Stimulated activated CD4-positive, alpha-beta T cell treated with anti-CD3 and anti-CD28 coated beads, Interleukin-2, amount 100 ng/mL, for 4 hours (primary cell): ENCODE measurements around the gene CDO1.
"Not testable (repeated sequence)": the region's sequence is repeated elsewhere in the genome, so short reads cannot be mapped to it uniquely, and the experiment has no call there.

ENCODE experiments used
- DNase-seq: peaks from one replicate; pipeline ENCODE4 v3.0.0-alpha.2; 2020; ENCODE audit warnings: low read depth

The CDO1 gene

DNA sequence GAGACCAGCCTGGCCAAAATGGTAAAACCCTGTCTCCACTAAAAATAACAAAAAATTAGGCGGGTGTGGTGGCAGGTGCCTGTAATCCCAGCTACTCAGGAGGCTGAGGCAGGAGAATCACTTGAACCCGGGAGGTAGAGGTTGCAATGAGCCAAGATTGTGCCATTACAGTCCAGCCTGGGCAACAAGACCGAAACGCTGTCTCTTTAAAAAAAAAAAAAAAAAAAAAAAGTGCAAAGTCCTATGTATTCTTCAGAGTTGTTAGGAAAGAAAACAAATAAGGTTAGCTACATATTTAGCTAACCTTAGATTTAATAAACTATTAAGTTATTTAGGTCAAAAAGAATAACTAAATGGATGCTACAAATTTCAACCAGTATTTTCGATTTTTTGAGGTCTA lies 13.5 kb upstream of the CDO1 start:
- DNase-seq = no peak

DNA sequence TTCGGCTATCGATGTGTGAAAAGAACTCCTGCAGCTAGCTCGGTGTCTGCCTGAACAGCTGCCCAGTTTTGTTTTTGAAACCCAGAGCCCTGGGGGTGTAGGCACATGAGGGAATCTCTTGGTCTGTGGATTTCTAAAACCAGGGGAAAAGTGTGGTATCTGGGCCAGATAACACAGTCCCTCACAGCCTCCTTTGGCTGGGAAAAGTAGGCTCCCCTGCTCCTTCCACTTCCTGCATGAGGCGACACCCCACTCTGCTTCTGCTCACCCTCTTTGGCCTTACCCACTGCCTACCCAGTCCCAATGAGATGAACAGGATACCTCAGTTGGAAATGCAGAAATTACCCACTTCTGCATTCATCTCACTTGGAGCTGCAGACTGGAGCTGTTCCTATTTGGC lies 9.5 kb upstream of the CDO1 start:
- no peak for DNase-seq

GRCh38 chr5:115824983-115825382 lies 8.5 kb upstream of the CDO1 start:
- DNase-seq = not testable (repeated sequence)

GRCh38 chr5:115820846-115821245 lies 4.4 kb upstream of the CDO1 start:
- DNase-seq = no peak

DNA sequence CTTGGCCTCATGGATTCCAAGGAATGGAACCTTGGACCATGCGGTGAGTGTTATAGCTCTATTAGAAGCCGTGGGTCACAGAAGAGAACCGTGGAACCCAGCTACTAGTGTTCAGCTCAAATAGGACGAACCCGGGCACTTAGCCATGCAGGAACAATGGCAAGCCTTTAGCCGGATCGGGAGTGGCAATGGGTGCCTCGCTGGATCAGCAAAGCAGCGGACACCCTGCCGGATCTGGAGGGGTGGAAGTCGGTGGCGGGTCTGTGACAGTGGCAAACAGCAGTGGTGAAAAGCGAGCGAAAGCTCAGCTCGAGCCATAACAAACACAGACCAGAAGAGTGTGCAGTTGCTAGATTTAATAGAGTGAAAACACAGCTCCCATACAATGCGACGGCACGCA lies 2.4 kb upstream of the CDO1 start:
- no peak for DNase-seq

- no peak for DNase-seq
These were observed 927 bp upstream of the CDO1 start for GRCh38 chr5:115817386-115817785.

GRCh38 chr5:115815693-115816225 lies 700 bp downstream of the CDO1 start:
- no peak for DNase-seq

GRCh38 chr5:115815006-115815692 lies 1.3 kb downstream of the CDO1 start:
- DNase-seq = no peak

DNA sequence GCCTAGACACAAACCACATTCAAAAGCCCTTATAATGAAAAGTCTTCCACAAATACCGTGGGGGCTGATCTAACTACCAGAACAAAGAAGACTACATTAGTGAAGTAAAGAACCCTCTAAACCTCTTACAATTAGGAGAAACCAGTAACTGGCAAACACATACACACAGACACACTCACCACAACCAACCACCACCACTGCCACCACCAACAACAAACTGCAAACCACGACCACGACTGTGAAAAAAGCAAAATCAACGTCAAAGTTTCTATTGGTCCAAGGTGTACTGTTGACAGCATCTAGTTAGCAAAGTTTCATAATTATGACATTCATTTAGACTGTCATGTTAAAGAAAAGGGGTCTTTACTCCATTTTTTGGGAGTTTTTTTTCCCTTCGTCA lies 2.7 kb downstream of the CDO1 start:
- no peak for DNase-seq

DNA sequence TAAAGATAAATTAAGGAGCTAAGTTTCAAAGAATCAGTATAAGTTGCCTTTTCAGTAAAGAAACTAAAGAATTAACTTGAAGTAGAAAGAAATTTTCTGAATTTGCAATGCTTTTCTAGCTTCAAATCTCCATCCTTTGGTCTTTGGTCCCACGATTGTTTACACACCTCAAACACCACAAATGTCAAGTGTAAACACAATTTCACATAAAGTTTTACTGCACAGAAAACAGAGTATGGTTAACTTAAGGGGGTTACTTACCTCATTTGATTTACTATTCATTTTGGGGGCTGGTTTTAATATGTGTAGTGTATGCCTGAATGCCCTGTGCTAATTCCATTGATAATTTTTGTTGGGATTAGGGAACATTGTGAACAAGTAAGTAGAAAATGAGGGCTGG lies 4.1 kb downstream of the CDO1 start:
- no peak for DNase-seq

DNA sequence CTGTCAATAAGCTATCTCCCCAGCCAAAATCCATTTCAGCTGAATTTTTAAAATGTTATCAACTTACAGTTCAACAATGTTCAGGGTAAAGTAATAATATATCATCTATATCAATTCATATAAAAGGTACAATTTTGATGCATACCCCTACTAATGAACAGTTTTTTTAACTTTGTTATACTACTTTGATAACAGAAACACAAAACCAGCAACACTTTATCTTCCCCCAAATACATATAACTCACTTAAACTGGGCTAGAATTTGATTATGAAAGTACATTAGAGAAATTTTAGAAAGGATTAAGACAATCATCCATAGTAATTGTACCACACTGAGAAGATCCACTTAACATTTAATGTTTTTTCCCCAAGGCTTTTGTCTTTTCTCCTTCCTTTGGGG lies 5.1 kb downstream of the CDO1 start:
- DNase-seq = no peak

DNA sequence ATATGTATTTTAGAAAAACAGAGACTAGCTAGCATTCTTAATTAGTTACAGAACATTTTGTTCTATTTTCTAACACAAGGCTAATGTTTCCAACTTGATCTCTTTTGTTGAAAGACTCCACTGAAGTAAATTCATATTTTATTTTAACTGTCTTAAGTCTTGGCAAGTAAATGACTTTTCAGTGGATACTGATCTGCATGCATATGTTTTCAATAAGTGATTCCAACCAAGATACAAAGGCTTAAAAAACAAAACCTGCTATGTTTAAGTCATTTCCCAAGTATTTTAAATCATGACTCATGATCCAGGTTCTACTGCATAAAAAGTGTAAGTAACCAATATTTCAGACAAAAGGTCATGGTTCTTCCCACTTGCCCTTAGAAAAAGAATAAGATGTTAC lies 5.7 kb downstream of the CDO1 start:
- DNase-seq = no peak

DNA sequence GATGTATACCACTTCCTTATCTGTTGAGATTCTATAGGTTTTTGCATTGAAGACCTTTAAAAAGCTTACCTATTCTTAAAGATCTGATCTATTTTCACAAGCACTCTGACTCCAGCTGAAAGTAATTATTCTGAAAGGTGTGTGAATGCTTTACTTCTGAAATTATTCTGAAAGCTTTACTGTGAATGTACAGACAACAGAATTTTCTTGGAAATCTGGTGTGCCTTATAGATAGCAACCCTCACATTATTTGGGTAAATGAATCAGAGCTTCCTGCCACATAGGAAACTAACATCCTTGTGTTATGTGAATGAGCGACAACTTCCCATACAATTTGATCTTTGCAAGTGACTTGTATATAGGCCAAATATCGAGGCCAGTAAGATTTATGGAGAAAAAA lies 6.5 kb downstream of the CDO1 start:
- DNase-seq = no peak

GRCh38 chr5:115808066-115808465 lies 8.4 kb downstream of the CDO1 start:
- DNase-seq = not testable (repeated sequence)

- no peak for DNase-seq
These were observed 8.8 kb downstream of the CDO1 start for GRCh38 chr5:115807654-115808052.

DNA sequence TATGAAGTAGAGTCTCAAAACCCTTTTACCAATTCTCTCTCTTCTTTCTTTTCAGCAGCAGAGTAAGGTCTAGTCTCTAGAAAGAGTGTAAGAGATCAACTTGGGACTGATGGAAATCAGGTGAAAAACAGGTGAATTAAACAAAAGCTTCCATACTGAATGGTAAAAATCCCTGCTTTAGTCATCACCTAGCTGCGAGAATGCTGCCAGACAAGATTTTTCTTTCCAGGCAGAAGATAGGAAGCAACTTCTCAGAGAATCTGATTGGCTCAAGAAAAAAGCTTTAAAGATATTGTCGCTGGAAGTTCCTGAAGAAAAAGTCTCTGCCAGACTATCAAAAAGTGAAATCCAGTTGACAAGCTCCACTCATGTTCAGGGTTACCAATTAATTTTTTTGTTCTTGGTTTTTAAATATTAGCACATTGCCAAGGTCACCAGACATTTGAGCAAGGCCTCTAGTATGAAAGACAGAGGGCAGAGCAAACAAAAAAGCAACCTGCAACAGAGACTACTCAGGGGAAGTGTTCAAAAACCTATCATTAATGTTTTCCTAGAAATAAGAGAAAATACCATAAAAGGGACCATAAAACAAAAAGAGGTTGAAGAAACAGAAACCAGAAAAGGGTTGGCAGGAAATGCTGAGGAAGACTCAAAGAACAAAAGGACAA lies 9.3 kb downstream of the CDO1 start:
- no peak for DNase-seq

GRCh38 chr5:115801984-115802383 lies 14.5 kb downstream of the CDO1 start:
- no peak for DNase-seq

- no peak for DNase-seq
These were observed 15.3 kb downstream of the CDO1 start for GRCh38 chr5:115801152-115801551.

- no peak for DNase-seq
These were observed 16.4 kb downstream of the CDO1 start for GRCh38 chr5:115800108-115800507.

DNA sequence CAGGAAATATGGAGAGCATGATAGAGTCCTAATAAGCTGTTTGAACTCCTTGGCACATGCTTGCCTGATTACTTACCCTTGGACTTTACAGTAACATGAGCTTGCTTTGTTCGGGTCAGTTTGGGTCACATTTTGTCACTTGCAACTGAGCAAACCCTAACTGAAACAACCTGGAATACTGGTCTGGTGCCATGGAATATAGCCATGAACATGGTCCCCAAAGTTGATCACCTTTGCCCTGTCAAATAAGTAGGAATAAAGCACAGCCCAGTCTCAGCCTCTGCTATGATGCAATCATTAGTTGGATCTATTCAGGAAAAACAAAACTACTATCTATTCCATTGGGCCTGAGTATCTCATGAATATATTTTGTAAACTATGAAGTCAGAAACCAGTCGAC lies 18.2 kb downstream of the CDO1 start:
- DNase-seq = no peak

DNA sequence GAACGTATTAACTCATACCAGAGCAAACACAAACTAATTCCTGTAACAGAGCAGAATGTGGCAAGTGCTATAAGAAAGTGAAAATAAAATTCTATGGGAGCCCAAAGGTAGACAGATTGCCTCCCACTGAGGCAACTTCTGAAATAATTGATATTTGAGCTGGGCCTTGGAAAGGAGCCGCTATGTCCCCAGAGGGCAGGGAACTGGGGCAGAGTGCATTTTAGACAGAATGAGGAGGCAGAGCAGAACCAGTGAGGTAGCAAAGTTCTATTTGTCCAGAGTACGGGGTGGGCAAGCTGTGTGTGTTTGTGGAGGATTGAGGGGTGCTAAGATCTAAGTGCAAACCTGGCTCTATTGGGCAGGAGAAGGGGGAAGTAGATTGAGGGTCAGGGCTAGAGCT lies 19.8 kb downstream of the CDO1 start:
- DNase-seq = no peak

GRCh38 chr5:115795700-115796099 lies 20.8 kb downstream of the CDO1 start:
- no peak for DNase-seq

- no peak for DNase-seq
These were observed 28.0 kb downstream of the CDO1 start for GRCh38 chr5:115788440-115788839.

GRCh38 chr5:115787426-115787825 lies 29.0 kb downstream of the CDO1 start:
- no peak for DNase-seq
